Measurements from ENCODE around the gene SLC35E1.
"Not testable (repeated sequence)": the region's sequence is repeated elsewhere in the genome, so short reads cannot be mapped to it uniquely, and the experiment has no call there.

SLC35E1 gene

DNA sequence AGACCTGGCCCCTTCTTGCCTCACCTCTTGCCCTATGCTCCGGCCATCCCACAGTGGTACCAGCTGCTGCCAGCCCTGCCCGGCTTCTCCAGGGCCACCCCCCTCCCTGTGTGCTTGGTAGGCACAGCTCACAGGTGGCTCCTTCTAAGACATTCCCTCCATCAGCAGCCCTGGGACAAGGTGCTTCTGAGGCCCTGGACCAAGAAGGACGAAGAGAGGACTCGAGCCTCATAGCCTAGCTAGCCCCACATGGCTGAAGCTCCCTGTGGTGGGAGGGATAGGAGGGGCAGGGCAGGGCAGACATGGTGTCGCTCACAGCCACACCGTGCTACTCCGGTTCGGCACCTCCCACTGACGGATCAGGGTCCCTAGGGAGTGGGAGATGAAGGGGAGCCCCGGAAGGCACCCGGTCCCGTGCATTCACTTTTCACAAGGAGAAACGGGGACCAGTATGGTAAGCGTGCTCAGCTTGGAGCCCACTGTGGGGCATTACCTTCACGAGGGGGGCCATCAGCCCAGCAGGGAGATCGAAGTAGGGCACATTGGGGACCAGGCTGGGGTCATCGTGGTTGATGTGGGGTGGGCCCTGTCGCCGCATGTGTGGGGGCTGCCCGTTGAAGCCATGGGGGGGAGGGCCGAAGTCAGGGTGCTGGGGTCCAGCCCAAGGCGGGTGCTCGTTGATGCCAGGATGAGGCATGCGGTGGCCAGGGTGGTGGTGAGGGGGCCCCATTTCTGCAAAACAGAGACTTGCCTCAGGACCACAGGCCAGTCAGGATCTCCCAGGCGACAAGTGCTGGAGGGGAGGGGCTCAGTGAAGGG is 49.4 kb downstream of the SLC35E1 start:
- DNase-seq (ENCODE audit: low spot score): no peak

- DNase-seq (ENCODE audit: low spot score): no peak
These were observed 50.4 kb downstream of the SLC35E1 start for GRCh38 chr19:16521715-16522289.

- DNase-seq (ENCODE audit: low spot score): no peak
These were observed 51.1 kb downstream of the SLC35E1 start for GRCh38 chr19:16520986-16521624.

- no peak for DNase-seq (ENCODE audit: low spot score)
These were observed 51.9 kb downstream of the SLC35E1 start for GRCh38 chr19:16520074-16520973.

- no peak for DNase-seq (ENCODE audit: low spot score)
These were observed 53.0 kb downstream of the SLC35E1 start for GRCh38 chr19:16519230-16519687.

GRCh38 chr19:16518483-16519229 is 53.6 kb downstream of the SLC35E1 start:
- no peak for DNase-seq (ENCODE audit: low spot score)

DNA sequence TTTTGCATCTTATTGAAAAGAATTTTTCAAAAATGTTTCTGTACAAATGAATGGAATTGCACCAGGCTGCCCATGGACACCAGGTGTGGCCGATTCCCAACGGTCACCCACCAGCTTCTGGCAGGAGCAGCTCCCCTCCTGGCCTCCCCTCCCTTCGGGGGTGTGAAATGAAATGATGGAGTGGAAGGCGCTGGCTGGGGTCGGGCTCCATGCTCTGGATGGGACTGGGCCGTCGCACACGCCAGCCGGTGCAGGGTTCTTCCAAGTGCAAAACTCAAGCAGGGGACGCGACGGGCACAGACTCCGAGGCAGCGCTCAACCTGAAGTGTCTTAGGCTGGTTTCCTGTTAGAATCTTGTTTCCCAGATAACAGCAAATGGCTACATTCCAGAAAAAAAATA is 54.2 kb downstream of the SLC35E1 start:
- DNase-seq (ENCODE audit: low spot score): no peak

- no peak for DNase-seq (ENCODE audit: low spot score)
These were observed 55.1 kb downstream of the SLC35E1 start for GRCh38 chr19:16516923-16517610.

GRCh38 chr19:16516381-16516780 is 55.8 kb downstream of the SLC35E1 start:
- no peak for DNase-seq (ENCODE audit: low spot score)

GRCh38 chr19:16514383-16515019 is 57.7 kb downstream of the SLC35E1 start:
- no peak for DNase-seq (ENCODE audit: low spot score)

GRCh38 chr19:16512611-16513010 is 59.6 kb downstream of the SLC35E1 start:
- not testable (repeated sequence) for DNase-seq (ENCODE audit: low spot score)

DNA sequence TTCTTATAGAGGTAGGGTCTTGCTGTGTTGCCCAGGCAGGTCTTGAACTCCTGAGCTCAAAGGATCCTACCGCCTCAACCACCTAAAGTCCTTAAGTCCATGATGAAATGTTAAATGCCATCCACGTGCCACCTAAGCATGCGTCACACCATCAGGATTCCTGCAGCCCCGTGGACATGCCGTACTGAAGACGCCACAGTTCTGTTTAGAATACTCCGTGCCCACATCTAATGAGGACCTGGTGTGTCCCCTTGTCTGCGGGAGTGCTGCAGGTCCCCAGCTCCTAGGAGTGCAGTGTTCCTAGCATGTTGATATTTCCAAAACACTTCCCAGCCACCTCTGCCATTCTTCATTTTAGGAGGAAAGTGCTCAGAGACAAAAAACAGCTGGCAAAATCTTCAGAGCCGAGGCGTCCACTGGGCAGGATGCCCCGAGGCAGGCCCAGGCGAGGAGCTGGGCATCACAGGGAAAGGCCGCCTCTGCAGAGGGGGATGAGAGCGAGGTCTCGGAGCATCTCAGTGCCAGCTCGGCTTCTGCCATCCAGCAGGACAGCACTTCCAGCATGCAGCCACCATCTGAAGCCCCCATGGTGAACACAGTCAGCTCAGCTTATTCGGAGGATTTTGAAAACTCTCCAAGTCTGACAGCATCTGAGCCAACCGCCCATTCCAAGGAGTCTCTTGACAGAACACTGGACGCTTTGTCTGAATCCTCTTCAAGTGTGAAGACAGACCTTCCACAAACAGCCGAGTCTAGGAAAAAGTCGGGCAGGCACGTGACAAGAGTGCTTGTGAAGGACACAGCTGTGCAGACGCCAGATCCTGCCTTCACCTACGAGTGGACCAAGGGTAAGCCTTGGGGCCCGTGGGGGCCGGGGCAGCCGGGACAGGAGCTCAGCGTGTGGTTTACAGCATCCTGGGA is 62.8 kb downstream of the SLC35E1 start:
- no peak for DNase-seq (ENCODE audit: low spot score)

GRCh38 chr19:16508546-16508945 is 63.7 kb downstream of the SLC35E1 start:
- no peak for DNase-seq (ENCODE audit: low spot score)

DNA sequence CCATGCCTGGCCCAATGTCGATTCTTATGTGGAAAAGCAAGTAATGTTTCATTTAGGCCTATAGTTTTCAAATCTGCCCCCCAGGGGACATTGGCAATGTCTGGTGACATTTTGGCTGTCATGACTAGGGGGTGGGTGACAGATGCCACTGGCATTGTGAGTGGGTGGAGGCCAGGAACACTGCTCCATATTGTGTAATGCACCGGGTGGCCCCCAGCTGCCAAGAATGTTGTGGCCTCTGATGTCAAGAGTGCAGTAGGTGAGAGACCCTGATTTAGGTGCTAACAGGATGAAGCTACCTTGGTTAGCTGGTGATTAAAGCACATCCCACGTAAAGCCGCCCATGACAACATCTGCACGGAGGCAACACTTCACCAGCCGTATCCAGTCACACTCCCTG is 65.3 kb downstream of the SLC35E1 start:
- DNase-seq (ENCODE audit: low spot score): no peak

- DNase-seq (ENCODE audit: low spot score): not testable (repeated sequence)
These were observed 66.1 kb downstream of the SLC35E1 start for GRCh38 chr19:16506161-16506560.

GRCh38 chr19:16504271-16504670 is 67.9 kb downstream of the SLC35E1 start:
- no peak for DNase-seq (ENCODE audit: low spot score)
